Stimulated activated CD4-positive, alpha-beta T cell treated with anti-CD3 and anti-CD28 coated beads, Interleukin-2, amount 100 ng/mL, for 24 hours (primary cell): ENCODE measurements around the gene MCAM.

Experiments
- DNase-seq, 2 donors: peaks; one replicate each; pipeline ENCODE4 v3.0.0-alpha.2; 2020

MCAM gene

DNA sequence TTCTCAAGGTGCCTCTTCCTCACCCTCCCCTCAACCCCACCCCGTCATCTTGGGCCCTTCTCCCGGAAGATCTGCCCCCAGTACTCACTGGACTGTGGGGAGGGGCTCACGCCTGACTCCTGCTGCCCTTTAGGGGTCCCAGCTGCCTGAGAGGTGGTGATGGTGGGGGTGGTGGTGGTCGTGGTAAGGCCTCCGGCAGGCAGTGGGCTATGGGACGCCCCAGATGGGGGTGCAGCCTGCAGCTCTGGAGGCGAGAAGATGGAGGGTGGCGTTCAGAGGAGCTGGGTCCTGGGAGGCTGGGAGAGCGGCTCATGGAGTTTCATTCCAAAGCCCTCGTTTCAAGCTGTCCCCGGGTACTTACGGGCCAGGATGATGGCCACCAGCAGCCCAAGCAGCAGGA, 28.8 kb upstream of the MCAM start:
- no peak for DNase-seq

DNA sequence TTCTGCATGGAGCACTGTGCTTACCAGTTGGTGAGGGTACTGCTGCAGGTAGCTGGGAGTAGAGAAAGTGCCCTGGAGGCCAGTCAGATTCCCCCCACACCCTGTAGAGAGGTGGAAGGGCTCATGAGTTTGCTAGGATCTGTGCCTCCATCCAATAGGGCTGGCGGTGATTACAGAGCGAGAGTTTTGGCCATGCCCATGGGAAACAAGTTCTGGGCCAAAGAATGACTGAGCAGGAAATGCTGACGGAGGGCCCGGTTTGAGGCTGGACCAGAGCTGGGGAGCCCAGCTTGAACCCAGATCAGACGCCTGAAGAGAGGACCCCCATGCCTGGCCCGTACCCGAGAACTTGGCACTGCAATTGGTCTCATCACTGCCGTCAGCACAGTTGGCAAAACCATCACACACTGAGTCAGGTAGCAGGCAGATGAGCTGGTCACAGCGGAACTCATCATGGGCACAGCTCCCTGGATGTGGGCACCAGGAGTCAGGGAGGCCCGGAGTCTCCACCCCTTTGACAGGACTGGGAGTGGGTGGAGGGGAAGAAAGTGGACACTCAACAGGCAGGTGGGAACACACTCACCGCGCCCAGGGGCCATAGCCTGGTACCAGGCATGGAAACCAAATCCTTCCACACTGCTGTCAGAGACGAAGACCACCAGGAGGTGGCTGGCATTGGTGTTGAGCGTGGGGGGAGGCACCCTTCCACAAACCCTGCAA, 27.5 kb upstream of the MCAM start:
- DNase-seq = no peak

DNA sequence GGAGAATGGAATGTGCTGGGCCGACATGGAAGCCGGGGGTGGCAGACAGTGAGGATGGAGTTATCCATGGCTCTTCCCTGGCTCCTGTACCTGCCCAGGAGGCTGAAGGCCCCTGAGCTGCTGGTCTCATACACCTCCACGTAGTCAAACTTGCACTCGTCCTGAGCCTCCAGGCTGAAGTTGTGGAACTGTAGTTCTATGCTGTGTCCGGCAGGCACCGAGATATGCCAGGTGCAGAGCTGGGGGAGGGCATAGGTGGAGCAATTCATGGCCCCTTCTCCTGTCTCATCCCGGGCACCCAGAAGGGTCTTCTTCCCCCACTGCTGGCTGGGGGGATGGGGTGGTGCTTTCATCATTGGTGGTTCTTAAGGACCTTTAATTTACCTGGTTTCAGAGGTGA, 26.8 kb upstream of the MCAM start:
- DNase-seq = no peak

DNA sequence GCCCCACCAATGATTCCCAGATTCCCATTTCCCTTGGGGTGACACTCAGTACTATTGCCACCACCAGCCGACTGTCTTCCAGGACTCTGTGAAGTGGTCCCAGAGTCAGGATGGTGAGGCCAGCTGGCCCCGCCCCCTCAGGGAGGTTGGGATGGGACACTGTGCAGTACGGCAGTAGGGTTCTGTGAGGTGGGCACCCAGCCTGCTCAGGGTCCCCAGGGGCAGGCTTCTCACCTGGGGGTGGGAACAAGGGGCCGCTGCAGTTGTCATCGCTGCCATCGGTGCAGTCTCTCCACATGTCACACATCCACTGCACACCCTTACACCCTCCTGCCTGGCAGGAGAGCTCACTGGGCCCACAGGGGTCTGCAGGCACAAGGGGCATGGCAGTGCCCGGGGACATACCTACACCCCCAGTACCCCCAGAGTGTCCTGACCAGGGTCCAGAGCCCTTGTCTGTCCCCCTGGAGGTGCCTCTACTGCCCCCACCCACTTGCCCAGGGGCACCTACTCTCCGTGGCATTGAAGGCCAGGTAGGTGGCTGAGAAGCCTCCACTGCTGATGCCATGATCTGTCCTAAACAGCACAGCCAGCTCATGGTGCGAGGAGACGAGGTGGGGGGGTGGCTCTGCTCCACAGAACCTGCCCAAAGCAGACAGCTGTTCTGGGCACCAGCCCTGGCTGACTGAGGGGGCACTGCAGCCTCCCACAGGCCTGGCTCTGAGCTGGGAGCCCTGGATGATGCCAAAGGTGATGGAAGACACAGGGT, 25.6 kb upstream of the MCAM start:
- no peak for DNase-seq

DNA sequence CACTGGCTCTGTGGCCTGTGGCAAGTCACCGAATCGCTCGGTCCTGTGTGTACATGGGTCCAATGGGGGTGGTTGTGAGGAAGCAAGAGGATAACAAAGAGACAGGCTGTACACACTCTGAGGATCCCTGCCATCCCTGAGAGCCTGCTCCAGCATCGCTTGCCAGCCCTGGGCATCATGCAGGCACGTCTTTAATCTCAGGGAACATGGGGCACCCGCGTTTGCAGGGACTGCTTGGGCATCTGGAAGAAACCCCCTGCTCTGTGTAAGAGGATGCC, 25.0 kb upstream of the MCAM start:
- DNase-seq = no peak

DNA sequence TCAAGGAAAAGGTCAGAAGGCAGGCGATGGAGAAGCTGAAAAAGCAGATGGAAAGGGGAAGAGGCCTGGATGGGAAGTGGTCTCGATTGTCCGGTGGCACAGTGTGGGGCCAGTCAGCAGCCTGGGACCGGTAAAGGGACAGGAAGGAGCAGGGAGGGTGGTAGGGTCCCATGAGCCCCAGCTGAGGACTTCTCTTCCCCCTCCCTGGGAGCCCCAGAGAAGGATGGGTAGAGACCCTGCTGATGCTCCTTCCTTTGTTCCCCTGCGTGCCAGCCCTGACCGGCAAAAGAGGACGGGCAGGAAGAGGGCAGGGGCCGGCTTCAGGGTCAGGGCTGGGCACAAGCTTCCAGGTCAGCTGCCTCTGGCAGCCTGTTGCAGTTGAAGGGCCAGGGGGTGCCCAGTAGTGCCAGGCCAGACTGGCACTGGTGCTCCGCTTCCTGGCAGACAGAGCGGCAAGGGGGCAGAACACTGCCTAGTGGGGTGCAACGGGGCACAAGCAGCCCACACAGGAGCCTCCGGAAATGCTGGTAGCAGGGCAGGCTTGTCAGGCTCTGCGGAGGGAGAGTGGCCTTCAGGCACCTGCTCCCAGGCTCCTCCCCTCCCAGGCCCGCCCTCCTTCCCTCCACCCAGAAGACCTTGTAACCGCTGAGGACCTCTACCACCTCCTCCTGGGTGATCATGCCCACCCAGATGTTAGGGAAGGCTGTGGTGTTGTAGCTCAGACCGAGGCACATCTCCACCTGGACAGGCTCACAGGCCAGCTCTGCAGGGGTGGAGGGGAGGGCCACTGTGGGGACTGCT, 24.5 kb upstream of the MCAM start:
- DNase-seq = no peak

DNA sequence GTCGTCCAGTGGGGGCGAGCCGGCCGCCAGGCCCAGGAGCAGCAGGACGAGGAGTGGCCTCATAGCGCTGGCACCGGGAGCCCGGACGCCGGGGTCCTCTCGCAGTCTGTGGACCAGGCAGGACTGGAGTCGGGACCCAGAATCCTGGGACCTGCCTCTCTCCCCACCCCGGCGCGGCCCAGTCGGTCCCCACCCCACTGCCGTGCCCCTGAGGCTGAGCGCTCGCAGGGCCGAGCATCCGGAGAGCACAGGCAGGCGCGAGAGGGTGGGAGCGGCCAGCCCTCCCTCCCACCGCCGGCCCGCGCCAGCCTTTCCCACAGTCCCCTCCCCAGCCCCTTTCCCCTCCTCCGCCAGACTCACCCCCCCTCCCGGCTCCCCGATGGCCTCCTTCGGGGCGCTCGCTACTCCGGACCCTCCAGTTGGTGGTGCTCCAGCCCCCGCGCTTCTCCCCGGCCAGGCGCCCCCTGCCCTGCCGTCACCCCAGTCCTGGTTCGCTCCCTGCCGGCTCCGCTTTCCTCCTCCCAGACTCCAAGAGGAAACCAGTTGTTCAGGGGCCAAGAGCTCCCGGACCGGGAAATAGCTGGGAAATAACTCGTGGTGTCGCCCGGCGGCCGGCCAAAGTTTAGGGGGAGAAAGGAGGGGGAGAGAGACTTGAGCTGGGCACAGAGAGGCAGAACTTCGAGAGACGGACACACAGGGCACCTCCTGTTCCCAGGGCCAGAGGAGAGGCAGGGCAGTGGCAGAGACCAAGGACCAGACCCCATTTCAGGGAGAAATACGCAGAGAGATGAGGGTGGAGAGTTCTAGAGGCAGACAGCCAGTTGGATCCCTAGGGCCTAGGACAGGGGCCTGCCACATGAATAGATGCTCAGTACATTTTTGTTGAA, 23.6 kb upstream of the MCAM start, which contains the start of gene C1QTNF5:
Gene C1QTNF5, minus strand, starts transcription at position 549 of the 887 bp plus-strand sequence. Its CDS starts 486 bp downstream, at position 63.
- DNase-seq = no peak

- DNase-seq = peak; percentile 49 to 61
Observed at GRCh38 chr11:119339589-119340334, 22.8 kb upstream of the MCAM start.

DNA sequence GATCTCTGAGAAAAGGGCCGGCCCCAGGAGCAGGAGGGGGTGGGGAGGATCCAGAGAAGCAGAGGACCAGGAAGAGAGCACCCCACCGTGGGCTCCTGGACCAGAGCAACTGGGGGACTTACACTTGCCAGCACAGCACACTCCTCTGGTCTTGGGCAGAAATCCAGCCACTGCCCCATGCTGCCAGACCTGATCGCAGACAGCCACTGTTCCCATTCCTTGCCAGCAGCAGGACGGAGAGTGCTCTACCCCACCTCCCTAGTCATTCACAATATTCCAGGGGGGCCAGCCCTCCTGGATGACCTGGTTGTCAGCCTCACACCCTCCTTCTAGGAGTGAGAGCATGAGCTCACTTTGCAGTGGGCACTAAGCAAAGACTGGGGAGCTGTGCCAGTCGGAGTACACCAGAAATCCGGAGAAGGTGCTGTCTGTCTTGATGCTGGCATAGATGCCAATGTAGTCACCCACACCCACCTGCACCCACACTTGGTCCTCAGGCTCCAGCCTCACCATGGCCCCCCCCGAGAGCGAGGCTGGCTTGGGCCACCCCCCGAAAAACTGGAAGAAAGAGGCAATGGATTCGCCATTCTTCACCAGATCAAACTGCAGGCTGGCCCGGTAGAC, 22.1 kb upstream of the MCAM start:
- no peak for DNase-seq

GRCh38 chr11:119338318-119338890, 21.5 kb upstream of the MCAM start:
- DNase-seq = peak; percentile 72 to 75

DNA sequence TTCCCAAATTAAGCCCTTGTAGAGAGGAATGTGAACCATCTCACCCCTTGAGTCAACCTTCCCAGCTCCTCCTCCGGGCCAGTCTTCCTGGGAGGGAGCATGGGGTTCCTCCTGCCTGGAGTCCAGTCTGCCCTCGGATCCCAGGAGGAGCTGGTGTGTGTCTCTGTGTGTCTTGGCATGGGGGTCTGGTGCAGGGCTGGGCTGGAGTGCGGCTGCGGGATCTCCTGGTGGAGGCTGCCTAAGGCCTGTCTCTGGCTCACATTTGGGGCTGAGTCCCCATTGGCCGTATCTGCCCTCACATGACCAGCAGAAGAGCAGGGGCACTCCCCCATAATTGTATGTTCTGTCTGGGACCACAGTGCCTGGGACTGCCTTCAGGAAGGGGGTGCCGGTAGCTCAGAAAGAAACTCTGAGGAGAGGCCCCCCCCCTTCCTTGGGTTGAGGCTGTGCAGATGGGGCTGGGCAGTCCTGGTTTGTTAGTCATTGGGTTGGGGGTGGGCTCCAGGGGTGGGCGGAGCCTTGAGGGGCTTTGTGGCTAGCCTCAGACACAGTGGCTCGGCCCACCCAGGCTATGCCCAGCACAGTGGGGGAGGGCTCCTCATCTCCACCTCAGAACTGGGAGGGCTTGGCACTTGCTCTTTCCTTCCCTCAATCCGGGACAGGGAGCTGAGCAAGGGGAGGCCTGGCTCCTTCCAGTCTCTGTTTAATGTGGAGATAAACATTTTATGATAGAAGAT, 20.8 kb upstream of the MCAM start:
- no peak for DNase-seq

DNA sequence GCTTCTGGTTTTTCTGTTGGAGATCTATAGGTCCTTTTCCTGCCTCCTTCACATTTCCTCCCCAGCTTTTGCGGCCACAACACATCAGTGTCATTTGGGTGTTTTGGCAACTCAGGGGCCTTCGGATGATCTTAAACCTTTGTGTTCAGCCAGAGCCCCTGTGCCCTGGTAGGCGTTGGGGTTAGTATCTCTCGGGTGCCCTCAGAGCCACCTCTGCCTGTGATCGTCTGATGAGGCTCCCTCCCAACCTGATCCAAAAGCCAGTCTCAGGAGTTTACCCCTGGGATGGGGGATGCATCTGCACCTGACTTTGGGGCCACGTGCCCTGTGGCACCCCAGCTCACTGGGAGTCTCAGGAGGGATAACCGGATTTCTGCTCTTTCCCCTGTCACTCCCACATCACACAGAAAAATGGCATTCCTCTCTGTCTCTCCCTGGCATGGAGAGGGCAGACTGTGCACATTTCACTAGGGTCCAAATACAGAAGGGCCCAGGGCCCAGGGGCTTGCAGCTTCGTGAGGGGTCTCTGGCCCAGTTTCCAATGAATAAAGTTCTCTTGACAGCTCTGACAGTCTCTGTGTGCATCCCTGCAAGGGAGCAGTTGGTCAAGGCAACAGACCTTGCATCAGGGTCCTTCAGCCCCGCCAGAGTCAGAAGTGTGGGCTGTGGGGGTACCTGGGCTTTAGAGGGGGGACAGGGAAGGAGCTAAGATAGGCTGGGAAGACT, 20.0 kb upstream of the MCAM start:
- no peak for DNase-seq

GRCh38 chr11:119335655-119336543, 19.0 kb upstream of the MCAM start:
- DNase-seq = no peak

- DNase-seq = no peak
Observed at GRCh38 chr11:119335091-119335654, 18.2 kb upstream of the MCAM start.

- peak; percentile 92 to 93 for DNase-seq
Observed at GRCh38 chr11:119334174-119334930, 17.4 kb upstream of the MCAM start, which contains the start of gene RNF26. Gene RNF26, plus strand, starts transcription at chr11:119334527. Its CDS starts 596 bp downstream, at chr11:119335123.

- DNase-seq = no peak
Observed at GRCh38 chr11:119332111-119332765, 15.3 kb upstream of the MCAM start.

DNA sequence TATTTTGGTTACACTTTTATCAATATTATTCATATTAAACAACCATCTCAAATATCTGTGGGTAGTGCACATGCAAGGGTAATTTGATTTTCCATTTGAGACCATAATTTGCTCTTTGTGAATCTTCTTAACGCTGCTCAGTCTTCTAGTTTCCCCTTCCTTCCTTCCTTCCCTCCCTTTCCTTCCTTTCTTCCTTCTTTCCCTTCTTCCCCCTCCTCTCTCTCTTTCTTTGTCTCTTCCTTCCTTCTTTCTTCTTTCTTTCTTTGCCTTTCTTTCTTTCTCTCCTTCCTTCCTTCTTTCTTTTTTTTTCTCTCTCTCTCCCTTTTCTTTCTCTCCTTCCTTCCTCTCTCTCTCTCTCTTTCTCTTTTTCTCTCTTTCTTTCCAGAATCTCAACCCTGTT, 13.3 kb upstream of the MCAM start:
- no peak for DNase-seq
